Stimulated activated CD4-positive, alpha-beta T cell treated with anti-CD3 and anti-CD28 coated beads, Interleukin-12 subunit alpha, Interleukin-12 subunit beta, amount 100 ng/mL, for 24 hours (primary cell): Measurements from ENCODE around the gene RND1.
"Not testable (repeated sequence)": the region's sequence is repeated elsewhere in the genome, so short reads cannot be mapped to it uniquely, and the experiment has no call there.

Source experiments
- DNase-seq, 2 experiments: peaks; one replicate each; pipeline ENCODE4 v3.0.0-alpha.2; 2020; ENCODE audit warnings: low read depth in 2 of 2

The RND1 gene

DNA sequence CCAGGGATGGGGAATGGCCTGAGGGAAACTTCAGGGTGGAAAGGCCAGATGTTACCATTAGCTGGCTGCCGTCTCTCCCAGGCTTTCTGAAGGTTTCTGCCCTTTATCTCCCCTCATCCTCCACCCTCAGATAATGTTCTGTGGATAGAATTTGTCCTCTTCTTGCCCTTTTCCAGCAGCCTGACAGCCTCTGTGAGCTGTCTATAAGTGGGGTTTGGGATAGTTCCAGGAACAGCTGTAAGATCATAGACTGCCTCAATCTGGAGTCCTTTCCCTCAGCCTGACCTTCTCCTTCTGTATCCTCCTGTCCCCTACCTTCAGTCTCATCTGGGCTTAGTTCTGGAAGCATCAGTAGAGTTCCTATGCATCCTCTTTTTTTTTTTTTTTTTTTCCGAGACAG lies 2.8 kb upstream of the RND1 start:
- no peak for DNase-seq

DNA sequence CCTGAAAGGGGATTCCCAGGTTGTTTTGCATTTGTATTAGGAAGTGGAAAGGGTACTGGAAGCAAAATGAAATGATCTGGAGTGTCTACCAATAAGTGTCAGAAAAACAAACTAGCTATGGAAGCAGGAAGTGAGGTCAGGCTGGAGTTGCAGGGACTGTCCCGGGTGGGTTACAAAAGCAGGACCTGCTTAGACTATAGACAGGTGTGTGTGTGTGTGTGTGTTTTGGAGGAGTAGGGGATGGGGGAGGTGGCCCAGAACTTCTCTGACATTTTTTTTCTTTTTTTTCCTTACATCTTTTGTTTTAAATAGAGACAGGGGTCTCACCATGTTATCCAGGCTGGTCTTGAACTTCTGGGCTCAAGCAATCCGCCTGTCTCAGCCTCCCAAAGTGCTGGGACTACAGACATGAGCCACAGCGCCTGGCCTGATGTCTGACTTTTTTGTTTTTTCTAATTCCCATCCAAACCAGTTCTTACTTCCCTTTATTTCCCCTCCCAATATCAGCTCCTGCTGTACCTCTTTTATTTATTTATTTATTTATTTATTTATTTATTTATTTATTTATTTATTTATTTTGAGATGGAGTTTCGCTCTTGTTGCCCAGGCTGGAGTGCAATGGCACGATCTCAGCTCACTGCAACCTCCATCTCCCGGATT lies 512 bp upstream of the RND1 start:
- DNase-seq: no peak

DNA sequence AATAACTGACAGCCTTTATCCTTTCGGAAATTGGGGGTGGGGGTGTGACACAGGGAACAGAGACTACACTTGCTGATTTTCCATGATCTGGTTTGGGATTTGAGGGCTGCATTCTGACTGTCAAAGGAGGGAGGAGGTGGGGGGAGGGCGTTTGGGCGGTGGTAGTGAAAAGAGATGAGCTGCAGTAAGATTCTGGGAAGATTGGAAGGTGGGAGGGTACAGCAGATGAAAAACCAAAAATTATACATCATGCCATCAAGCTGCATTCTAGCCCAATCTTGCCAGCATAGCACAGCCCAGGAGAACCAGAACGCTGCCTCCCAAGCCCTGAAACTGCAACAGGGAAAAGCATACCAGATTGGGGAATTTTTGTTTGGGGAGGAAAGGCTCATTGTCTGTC lies 2.4 kb downstream of the RND1 start:
- DNase-seq: no peak

DNA sequence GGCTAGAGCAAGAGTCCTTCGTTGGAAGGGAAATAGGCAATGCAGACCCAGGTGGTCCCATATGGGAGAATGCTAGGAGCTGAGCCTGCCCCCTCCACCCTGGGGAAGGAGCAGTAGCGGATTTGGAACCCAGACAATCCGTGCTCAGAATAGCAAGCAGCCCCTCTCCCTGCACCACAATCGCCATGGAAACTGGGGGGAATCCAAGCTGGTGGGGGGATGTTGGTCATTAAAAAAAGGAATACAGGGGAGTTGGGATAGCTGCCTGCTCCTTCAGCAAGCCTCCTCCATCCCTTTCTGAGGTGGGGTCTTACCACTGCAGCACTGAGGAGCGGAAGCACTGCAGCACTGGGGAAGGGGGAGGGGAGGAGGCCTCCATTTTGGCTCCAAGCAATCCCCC lies 2.9 kb downstream of the RND1 start:
- DNase-seq: no peak

DNA sequence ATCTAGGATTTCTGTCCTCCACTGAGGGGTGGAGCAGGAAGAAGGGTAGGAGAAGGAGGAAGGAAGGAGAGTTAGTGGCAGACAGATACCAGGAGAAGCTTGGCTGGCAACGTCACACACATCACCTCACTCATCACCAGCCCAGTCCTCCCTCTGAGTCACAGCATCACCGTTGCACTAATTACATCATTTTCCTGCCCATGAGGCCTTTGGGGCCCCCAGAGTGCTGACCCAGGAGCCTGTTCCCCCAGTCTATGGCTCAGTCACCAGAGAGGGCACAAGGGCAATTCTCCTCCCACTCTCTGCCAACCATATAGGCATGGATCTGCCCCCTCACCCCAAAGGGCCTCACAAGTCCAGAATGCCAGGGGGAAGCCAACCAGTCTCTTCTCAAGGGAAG lies 4.6 kb downstream of the RND1 start:
- no peak for DNase-seq

DNA sequence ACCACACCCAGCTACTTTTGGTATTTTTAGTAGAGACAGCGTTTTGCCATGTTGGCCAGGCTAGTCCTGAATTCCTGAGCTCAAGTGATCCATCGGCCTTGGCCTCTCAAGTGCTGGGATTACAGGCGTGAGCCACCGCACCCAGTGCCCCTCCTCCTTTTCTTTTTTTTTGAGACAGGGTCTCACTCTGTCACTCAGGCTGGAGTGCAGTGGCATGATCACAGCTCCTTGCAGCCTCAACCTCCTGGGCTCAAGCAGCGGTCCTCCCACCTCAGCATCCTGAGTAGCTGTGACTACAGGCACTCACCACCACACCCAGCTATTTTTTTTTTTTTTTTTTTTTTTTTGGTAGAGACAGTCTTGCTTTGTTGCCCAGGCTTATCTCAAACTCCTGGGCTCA lies 5.4 kb downstream of the RND1 start:
- not testable (repeated sequence) for DNase-seq

DNA sequence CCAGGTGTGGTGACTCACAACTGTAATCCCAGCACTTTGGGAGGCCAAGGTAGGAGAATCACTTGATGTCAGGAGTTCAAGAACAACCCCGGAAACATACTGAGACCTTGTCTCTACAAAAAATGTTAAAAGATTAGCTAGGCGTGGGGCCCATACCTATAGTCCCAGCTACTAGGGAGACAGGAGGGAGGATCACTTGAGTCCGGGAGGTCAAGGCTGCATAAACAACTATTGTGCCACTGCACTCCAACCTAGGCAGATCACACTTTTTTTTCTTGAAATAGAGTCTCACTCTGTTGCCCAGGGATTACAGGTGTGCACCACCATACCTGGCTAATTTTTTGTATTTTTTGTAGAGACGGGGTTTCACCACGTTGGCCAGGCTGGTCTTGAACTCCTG lies 6.1 kb downstream of the RND1 start:
- DNase-seq: no peak

DNA sequence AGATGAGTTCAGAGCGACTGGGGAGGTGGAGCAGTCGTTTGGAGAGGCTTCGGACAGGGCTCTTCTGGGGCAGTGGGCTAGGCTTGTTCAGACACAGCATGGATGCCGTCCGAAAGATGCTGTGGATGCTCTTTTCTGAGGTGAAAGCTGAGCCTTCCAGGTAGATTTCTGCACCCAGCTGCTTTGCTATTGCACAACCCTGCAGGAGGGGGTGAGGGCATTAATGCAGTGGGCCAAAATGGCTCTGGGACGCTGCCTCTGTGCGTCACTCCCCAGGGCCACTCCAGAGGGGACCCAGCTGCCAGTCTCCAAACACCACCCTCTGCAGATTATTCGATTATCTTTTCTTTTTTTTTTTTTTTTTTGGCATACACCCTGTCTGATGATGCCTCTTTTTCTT lies 7.6 kb downstream of the RND1 start:
- DNase-seq: no peak

DNA sequence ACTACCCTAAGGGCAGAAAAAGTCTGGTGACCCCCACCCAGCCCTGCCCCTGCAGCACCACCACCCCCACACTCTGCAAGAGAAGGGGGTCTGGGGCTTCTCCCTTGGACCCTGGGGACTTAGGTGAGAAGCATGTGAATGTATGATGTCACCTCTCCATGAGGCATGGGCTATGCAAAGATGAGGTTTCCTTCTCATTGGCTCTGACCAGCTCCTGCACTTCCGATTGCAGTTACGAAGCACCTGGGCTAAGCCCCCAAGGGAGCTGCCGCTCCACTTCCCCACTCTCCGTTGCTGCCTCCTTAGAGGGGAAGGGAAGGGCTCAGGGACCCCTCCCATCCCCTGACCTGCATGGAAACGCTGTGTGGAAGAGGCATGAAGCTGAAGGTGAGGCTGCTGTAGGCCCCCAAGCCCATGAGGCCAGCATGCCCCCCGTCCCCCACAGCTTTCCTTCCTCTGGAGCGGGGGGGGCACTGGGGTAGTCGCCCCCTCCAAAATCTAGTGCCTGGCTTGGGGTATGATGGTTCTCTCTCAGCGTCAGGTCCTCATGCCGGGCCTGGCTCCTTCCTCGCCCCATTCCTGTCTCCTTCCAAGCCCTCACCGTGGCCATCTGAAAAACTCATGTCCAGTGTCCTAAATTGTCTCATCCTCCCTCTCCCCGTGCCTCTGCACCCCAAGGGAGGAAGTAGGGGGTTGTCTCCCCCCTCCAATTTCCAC lies 8.2 kb downstream of the RND1 start:
- DNase-seq: no peak

DNA sequence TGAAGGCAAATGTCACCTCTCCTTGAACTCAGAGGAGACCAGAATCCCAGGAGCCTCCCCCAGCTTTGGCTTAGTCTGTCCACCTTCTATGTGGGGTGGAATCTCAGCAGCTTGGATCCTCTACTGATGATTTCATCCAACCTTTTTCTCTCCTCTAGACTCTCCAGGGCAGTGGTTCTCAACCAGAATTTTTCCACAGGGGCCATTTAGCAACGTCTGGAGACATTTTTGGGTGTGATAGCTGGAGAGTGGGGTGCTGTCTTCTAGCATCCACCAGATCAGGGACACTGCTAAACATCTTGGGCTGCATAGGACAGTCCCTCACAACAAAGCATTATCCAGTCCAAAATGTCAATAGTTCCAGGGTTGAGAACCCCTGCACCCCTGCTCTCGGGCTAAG lies 9.3 kb downstream of the RND1 start:
- DNase-seq: no peak

DNA sequence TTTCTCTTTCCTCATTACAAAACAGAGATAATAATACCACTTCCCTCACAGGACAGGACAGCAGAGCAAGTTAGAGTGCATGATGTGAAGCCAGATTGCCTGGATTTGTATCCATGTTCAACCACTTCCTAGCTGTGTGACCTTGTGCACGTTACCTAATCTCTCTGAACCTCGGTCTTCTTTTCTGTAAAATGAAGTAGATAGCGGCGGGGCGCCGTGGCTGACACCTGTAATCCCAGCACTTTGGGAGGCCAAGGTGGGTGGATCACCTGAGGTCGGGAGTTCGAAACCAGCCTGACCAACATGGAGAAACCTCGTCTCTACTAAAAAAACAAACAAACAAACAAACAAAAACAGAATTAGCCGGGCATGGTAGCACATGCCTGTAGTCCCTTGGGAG lies 10.7 kb downstream of the RND1 start:
- DNase-seq: not testable (repeated sequence)

DNA sequence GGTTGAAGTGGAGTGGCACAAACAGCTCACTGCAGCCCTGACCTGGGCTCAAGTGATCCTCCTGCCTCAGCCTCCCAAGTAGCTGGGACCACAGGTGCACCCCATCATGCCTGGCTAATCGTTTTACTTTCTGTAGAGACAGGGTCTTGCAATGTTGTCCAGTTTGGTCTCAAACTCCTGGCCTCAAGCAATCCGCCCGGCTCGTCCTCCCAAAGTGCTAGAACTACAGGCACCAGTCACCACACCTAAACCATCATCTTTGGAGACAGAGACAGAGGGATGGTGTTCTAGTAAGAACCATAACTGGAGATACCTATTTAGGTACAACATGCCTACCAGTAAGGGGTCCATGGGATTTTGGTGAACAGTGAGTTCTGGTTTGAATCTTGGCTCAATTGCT lies 11.2 kb downstream of the RND1 start:
- no peak for DNase-seq

DNA sequence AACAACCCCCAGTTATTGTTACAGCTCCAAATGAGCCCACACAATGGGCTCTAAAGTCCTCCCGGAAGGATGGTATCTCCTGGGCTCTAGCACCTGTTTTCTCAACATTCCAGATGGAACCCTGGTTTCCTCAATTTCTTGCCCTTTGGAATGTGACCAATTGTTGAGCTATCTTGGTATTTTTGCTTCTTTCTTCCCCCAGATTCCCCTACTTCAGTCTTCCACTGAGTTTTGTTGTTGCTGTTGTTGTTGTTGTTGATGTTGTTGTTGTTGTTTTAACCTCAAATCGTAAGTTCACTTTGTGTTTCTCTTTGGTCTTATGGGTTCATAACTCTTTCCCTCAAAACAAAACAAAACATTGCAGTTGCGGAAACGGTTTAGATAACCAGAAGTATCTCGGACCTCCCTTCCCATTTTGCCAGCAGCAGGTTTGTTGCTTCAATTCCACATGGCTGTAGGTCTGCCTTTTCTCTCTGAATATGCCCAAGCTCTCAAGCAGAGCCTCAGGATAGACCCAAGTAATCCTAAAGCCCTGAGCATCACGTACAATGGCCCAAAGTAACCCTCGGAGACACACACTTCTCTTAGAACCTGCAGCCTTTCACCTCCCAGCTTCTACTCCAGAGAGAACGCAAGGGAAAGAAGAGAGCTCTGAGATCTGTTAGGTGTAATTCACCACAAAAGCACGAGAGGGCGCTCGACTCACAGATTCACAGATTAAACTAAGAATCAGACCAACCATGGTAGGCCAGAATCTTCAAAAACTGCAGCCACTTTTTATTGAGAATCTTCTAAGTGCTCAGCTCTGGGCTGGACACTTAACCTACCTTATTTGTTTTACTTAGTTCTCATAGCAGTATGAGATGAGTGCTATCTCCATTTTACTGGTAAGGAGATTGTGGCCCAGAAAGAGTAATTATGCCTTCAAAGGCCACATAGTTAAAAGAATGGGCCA lies 12.7 kb downstream of the RND1 start:
- DNase-seq: peak; percentile 73 to 88

DNA sequence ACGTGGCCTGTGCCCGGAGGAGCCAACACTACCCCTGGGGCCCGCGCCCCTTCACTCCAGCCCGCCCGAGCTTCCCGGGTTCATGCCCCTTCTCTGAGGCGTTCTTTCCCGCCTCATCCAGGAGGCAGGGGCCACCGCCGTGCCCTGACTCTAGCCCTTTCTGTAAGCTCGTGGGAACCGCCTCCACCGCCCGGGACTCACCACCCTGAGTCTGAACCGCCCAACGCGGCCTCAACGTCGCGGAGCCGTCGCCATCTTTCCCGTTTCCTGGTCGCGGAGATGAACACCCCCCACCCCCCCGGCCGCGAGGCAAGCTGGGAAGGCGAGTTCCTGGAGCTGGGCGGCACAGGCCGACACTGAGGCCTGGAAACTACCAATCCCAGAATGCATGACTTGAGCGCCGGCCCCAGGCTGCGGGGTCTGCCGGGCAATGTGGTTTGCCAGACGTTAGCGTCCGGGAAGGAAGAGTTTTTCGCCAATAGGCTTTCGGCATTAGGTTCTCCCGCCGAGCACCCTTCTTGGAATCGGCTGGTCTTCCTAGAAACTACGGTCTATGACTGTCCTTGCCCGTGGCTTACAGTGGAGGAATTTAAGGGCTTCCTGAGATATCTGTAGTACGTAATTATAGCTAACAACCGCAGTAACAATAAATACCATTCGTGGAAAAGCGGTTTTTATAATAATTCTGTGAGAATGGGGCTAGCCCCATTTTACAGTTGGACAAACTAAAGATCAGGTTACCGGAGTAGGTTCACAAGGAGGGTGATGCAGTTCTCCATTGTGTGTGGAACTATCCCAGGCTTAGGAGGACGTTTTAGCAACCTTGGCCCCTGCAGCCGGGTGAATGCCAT lies 13.6 kb downstream of the RND1 start, which contains the start of gene DDX23:
Gene DDX23, minus strand, starts transcription at position 281 of the 851 bp plus-strand sequence. CDS start 6,381 bp downstream, outside the sequence.
- DNase-seq: peak; percentile 85

DNA sequence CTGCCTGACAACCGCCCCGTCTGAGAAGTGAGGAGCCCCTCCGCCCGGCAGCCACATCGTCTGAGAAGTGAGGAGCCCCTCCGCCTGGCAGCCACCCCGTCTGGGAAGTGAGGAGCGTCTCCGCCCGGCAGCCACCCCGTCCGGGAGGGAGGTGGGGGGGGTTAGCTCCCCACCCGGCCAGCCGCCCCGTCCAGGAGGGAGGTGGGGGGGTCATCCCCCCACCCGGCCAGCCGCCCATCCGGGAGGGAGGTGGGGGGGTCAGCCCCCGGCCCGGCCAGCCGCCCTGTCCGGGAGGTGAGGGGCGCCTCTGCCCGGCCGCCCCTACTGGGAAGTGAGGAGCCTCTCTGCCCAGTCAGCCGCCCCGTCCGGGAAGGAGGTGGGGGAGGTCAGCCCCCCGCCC lies 23.6 kb downstream of the RND1 start:
- DNase-seq: not testable (repeated sequence)

DNA sequence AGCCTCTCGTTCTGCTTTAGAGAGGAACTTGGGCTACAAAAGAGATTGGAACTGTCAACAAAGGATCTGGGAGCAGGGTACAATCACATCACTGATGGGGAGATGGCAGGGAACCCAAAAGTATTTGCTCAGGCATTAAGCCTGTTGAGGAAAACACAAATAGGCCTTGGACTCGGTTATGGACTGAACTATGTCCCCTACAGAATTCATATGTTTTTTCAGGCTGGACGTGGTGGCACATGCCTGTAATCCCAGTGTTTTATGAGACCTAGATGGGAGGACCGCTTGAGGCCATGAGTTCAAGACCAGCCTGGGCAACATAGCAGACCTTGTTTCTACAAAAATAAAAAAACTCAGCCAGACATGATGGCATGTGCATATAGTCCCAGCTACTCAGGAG lies 27.6 kb downstream of the RND1 start:
- no peak for DNase-seq

DNA sequence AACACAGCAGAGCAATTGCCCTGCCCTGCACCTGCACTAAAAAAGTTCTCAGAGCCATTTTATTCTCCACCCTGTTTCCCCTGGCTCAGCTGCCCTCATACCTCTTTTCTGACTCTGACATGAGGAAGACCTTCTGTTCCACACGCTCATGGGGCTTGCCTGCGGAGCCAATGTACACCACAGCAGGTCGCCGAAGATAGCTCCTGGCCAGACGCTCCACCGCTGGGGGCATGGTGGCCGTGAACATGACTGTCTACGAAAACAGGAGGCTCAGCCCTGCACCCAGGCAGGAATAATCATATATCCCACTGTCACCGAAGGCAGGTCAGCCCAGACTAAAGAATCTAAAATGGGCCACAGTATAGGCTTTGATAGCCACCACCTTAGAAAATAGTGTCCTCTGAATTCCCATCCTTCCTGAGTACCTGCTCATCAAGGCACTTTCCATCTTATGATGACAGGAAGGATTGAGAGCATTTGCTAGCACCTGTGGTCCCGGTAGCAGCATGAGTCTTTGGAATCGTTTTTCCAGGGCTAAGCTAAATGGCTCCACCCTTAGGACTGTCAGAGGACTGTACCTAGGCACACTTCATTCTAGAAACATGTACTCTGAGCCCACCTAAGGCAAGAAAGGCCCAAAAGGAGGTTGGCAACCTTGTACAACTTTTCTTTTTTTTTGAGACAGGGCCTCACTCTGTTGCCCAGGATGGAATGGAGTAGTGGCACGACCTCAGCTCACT lies 33.2 kb downstream of the RND1 start:
- DNase-seq: no peak

DNA sequence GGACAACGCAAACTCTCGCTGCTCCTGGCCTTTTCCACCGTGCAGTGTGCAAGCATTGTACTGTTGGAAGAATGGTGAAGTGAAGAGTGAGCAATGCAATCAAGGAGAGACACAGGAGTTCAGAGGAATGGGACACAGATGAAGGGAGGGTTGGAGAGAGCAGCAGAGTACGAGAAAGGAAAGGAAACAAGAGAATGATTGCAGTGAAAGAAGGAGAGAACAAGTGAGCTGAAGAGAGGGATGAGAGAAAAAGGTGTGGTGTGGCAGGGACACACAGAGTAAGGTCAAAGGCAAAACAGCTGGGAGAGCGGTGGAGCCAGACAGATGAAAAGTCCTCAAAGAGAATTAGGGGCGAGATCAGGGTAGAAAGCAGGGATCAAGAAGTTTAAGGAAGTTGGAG lies 34.4 kb downstream of the RND1 start:
- DNase-seq: no peak

DNA sequence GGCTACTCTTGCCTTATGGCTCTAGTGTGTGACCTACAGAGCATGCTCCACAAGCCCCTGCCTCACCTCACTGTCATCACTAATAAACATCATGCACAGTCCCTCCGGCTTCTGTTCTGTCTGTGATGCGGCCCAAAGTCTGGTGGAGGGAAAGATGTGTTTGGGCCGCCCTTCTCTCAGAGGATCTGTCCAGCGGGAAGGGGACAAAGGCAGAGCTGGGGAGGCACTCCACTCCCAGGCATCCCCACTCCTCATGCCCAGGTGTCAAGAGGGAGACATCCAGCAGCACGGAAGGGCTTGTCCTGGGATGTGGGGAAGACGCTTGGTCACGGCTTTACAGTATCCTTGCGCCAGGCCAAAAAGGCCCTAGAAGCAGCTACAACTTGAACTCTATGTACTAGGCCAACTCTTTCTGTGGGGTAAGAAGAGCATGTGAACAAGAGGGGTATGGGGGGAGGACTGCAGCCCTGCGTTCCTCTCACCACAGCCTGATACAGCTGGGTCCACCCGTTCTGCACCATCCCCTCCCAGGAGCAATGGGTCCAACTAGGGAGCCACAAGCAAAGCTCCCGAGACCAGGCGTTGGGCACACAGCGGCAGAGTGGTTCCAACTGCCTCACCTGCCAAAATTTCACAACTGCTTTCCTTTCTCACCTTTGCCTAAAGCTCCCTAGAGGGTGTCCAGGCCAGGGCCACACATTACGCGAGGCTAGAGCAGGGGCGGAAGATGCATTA lies 36.7 kb downstream of the RND1 start:
- DNase-seq: no peak

DNA sequence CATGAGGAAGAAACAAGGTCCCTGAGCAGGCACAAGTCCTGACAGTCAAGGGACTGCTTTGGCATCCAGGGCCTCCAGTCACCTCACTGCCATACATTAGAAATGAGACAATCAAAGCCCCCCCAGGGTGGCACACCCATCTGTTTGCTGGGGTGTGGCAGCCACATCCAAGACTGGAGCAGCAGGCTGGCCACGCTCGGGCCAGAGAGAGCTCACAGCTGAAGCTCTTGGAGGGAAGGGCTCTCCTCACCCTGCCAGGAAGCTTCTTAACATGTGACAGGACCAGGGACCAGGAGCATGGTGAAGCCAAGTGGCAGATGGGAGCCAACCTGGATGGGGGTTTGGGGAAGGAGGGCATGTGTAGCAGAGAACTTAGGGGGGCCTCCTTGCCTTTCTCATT lies 37.4 kb downstream of the RND1 start:
- no peak for DNase-seq
